ENCODE measurements around the gene MYL12B. TPM values are rescaled to one million over a fixed set of nuclear protein-coding genes. Genes with fewer than 3 reads are reported as not detected.

Gene MYL12B
- total and polyA plus RNA-seq, 2 of the 8 experiments (the other 6 are each of a cell fraction or from before 2014, with no cell fraction given), result 174 to 188 TPM

DNA sequence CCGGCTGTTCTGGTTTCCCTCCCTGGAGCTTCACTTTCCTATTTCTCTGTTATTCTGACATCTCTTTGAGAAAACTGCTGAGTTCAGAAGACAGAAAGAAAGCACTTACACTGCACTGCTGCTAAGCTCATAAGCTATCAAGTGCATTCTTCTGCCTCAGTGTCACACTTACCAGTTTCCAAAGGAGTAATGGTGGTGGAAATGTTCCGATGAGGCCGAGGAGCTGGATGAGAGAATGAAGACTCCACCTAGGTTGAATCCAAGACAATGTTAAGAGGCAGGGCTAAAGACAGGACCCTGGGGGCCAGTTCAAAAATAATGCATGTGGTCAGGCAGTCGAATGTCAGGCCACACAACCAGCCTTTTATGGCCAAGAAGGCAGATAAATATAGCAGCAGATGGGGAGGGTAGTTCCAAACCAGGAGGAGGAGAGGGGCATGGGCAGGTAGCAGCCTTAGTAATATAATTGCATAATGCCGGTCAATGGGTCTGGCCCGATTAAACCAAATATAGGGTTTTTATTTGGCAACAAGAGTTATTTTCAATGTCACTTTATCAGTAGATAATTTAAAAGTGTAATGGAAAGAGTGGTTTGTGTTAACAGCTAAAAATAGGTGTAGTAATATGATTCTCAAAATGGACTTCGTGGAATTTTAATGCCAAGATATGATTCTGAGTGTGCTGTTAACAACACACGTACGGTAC lies 42.1 kb upstream of the MYL12B start, which contains the start of gene MYOM1 (continued):
- no peak for TF ChIP-seq ATF2 (IDR thresholded peaks at IDR 0.05; ENCODE audit: low read length)
- TF ChIP-seq SP1 (IDR thresholded peaks at IDR 0.05; ENCODE audit: low read depth, low read length), result no peak
- TF ChIP-seq HDAC6 (IDR thresholded peaks at IDR 0.05; ENCODE audit: low read depth, low read length), result no peak
- TF ChIP-seq CHD1 (IDR thresholded peaks at IDR 0.05; ENCODE audit: low read depth, low read length), result no peak
- no peak for TF ChIP-seq NANOG (IDR thresholded peaks at IDR 0.05; ENCODE audit: insufficient read depth, low read depth, low read length, poor library complexity, severe bottlenecking)
- TF ChIP-seq SIRT6 (IDR thresholded peaks at IDR 0.05; ENCODE audit: low read length), result no peak
- TF ChIP-seq, protein P1, sequence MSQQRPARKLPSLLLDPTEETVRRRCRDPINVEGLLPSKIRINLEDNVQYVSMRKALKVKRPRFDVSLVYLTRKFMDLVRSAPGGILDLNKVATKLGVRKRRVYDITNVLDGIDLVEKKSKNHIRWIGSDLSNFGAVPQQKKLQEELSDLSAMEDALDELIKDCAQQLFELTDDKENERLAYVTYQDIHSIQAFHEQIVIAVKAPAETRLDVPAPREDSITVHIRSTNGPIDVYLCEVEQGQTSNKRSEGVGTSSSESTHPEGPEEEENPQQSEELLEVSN (IDR thresholded peaks at IDR 0.05), result no peak
- TF ChIP-seq, protein P2, sequence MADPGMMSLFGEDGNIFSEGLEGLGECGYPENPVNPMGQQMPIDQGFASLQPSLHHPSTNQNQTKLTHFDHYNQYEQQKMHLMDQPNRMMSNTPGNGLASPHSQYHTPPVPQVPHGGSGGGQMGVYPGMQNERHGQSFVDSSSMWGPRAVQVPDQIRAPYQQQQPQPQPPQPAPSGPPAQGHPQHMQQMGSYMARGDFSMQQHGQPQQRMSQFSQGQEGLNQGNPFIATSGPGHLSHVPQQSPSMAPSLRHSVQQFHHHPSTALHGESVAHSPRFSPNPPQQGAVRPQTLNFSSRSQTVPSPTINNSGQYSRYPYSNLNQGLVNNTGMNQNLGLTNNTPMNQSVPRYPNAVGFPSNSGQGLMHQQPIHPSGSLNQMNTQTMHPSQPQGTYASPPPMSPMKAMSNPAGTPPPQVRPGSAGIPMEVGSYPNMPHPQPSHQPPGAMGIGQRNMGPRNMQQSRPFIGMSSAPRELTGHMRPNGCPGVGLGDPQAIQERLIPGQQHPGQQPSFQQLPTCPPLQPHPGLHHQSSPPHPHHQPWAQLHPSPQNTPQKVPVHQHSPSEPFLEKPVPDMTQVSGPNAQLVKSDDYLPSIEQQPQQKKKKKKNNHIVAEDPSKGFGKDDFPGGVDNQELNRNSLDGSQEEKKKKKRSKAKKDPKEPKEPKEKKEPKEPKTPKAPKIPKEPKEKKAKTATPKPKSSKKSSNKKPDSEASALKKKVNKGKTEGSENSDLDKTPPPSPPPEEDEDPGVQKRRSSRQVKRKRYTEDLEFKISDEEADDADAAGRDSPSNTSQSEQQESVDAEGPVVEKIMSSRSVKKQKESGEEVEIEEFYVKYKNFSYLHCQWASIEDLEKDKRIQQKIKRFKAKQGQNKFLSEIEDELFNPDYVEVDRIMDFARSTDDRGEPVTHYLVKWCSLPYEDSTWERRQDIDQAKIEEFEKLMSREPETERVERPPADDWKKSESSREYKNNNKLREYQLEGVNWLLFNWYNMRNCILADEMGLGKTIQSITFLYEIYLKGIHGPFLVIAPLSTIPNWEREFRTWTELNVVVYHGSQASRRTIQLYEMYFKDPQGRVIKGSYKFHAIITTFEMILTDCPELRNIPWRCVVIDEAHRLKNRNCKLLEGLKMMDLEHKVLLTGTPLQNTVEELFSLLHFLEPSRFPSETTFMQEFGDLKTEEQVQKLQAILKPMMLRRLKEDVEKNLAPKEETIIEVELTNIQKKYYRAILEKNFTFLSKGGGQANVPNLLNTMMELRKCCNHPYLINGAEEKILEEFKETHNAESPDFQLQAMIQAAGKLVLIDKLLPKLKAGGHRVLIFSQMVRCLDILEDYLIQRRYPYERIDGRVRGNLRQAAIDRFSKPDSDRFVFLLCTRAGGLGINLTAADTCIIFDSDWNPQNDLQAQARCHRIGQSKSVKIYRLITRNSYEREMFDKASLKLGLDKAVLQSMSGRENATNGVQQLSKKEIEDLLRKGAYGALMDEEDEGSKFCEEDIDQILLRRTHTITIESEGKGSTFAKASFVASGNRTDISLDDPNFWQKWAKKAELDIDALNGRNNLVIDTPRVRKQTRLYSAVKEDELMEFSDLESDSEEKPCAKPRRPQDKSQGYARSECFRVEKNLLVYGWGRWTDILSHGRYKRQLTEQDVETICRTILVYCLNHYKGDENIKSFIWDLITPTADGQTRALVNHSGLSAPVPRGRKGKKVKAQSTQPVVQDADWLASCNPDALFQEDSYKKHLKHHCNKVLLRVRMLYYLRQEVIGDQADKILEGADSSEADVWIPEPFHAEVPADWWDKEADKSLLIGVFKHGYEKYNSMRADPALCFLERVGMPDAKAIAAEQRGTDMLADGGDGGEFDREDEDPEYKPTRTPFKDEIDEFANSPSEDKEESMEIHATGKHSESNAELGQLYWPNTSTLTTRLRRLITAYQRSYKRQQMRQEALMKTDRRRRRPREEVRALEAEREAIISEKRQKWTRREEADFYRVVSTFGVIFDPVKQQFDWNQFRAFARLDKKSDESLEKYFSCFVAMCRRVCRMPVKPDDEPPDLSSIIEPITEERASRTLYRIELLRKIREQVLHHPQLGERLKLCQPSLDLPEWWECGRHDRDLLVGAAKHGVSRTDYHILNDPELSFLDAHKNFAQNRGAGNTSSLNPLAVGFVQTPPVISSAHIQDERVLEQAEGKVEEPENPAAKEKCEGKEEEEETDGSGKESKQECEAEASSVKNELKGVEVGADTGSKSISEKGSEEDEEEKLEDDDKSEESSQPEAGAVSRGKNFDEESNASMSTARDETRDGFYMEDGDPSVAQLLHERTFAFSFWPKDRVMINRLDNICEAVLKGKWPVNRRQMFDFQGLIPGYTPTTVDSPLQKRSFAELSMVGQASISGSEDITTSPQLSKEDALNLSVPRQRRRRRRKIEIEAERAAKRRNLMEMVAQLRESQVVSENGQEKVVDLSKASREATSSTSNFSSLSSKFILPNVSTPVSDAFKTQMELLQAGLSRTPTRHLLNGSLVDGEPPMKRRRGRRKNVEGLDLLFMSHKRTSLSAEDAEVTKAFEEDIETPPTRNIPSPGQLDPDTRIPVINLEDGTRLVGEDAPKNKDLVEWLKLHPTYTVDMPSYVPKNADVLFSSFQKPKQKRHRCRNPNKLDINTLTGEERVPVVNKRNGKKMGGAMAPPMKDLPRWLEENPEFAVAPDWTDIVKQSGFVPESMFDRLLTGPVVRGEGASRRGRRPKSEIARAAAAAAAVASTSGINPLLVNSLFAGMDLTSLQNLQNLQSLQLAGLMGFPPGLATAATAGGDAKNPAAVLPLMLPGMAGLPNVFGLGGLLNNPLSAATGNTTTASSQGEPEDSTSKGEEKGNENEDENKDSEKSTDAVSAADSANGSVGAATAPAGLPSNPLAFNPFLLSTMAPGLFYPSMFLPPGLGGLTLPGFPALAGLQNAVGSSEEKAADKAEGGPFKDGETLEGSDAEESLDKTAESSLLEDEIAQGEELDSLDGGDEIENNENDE (IDR thresholded peaks at IDR 0.05; ENCODE audit: insufficient replicate concordance, low read length), result no peak

Measured in H1 (cell line).